H1 (cell line): ENCODE results near the gene TUBB2B. TPM values are rescaled to one million over a fixed set of nuclear protein-coding genes. Genes with fewer than 3 reads are reported as not detected.
A peak's percentile ranks its signal among the peaks of the same experiment; 100 is the strongest.

ENCODE experiments used
- CTCF ChIA-PET: fragments of 300-600 bp; sonication (Branson Sonifier 250); formaldehyde crosslinking; loops from one replicate; lab custom pipeline; 2021; ENCODE audit not compliant: partially characterized antibody; lab: Charles Lee
- POLR2A ChIA-PET: fragments of 300-600 bp; sonication (Branson Sonifier 250); formaldehyde crosslinking; loops from one replicate; lab custom pipeline; 2021; ENCODE audit warnings: inconsistent platforms; ENCODE audit not compliant: partially characterized antibody; lab: Charles Lee
- DNase-seq, 2 experiments: peaks; one replicate each; pipeline versions ENCODE4 v3.0.0 to v3.0.0-alpha.2; 2010 to 2022; ENCODE audit warnings: low spot score in 2 of 2, low read depth in 1 of 2, mixed read lengths in 1 of 2
- FAIRE-seq: peaks from 2 replicates; lab custom pipeline; 2011; peaks lifted over from hg19 to GRCh38; lab: Jason Lieb, UNC
- H2AFZ ChIP-seq: 2 replicates; pipeline ENCODE4 v1.8.1; 2012; ENCODE audit warnings: low read length, inconsistent platforms
- H2AK5ac ChIP-seq: 2 replicates; pipeline ENCODE4 v1.6.1; 2013; ENCODE audit warnings: low read depth, low read length
- H2BK120ac ChIP-seq: replicated peaks from 2 replicates; pipeline ENCODE3; 2013; ENCODE audit warnings: low read depth, low read length, inconsistent platforms
- H2BK12ac ChIP-seq: 2 replicates; pipeline ENCODE4 v1.6.1; 2013; ENCODE audit warnings: low read depth, low read length
- H2BK15ac ChIP-seq: 2 replicates; pipeline ENCODE4 v1.6.1; 2013; ENCODE audit warnings: low read length
- H2BK20ac ChIP-seq: 2 replicates; pipeline ENCODE4 v1.6.1; 2013; ENCODE audit warnings: low read length
- H2BK5ac ChIP-seq: 2 replicates; pipeline ENCODE4 v1.6.1; 2013; ENCODE audit warnings: low read depth, low read length
- H3K14ac ChIP-seq: 2 replicates; pipeline ENCODE4 v1.6.1; 2013; ENCODE audit warnings: inconsistent platforms; ENCODE audit not compliant: insufficient read length
- H3K18ac ChIP-seq: 2 replicates; pipeline ENCODE4 v1.6.1; 2013; ENCODE audit warnings: low read length; ENCODE audit errors: extremely low read depth
- H3K23ac ChIP-seq: 2 replicates; pipeline ENCODE4 v1.6.1; 2013; ENCODE audit warnings: inconsistent platforms; ENCODE audit not compliant: insufficient read length
- H3K23me2 ChIP-seq: 2 replicates; pipeline ENCODE4 v1.6.1; 2013; ENCODE audit warnings: low read depth, low read length
- H3K27ac ChIP-seq: 2 replicates; pipeline ENCODE4 v1.6.1; 2011; ENCODE audit warnings: low read depth, low read length, inconsistent platforms
- H3K27me3 ChIP-seq, 4 experiments: replicated peaks in 1 of 4; 1 replicate in 1 of 4; 2 replicates in 3 of 4; pipeline versions ENCODE4 v1.6.1 to v1.8.1; 2011 to 2013; ENCODE audit warnings: low read length in 3 of 4, mild to moderate bottlenecking in 3 of 4, inconsistent platforms in 2 of 4, mixed read lengths in 2 of 4, moderate library complexity in 1 of 4; ENCODE audit not compliant: control insufficient read depth in 3 of 4, insufficient read depth in 3 of 4; ENCODE audit errors: extremely low read depth in 1 of 4
- H3K36me3 ChIP-seq, 4 experiments: 2 replicates each; pipeline versions ENCODE4 v1.6.1 to v1.8.1; 2011 to 2013; ENCODE audit warnings: mild to moderate bottlenecking in 4 of 4, low read length in 3 of 4, moderate library complexity in 2 of 4, control low read depth in 1 of 4, inconsistent platforms in 1 of 4; ENCODE audit not compliant: insufficient read depth in 4 of 4, control insufficient read depth in 2 of 4
- H3K4ac ChIP-seq: replicated peaks from 2 replicates; pipeline ENCODE3; 2013; ENCODE audit warnings: low read length, low read depth, mixed read lengths, inconsistent platforms; ENCODE audit not compliant: insufficient read length
- H3K4me1 ChIP-seq, 4 experiments: replicated peaks in 1 of 4; 1 replicate in 1 of 4; 2 replicates in 3 of 4; pipeline versions ENCODE4 v1.6.1 to v1.8.1; 2011 to 2013; ENCODE audit warnings: low read length in 3 of 4, inconsistent platforms in 2 of 4, mixed read lengths in 1 of 4; ENCODE audit not compliant: insufficient read depth in 4 of 4, control insufficient read depth in 3 of 4
- H3K4me2 ChIP-seq, 2 experiments: 2 replicates each; pipeline versions ENCODE4 v1.6.1 to v1.8.1; 2011 to 2013; ENCODE audit warnings: low read depth in 2 of 2, low read length in 2 of 2, control low read depth in 1 of 2, inconsistent platforms in 1 of 2, mild to moderate bottlenecking in 1 of 2; ENCODE audit not compliant: insufficient read depth in 1 of 2
- H3K4me3 ChIP-seq, 4 experiments: fragments of 200-600, 300-600 bp in 1 of 4; sonication (generic), shearing (Covaris generic), sonication (Bioruptor Twin) in 1 of 4; 2 replicates each; pipeline versions ENCODE4 v1.5.1 to v1.8.1; 2011 to 2016; ENCODE audit warnings: low read length in 4 of 4, low read depth in 3 of 4, control low read depth in 2 of 4, inconsistent platforms in 2 of 4, mild to moderate bottlenecking in 2 of 4, mixed read lengths in 1 of 4, moderate library complexity in 1 of 4; ENCODE audit not compliant: insufficient read depth in 2 of 4; ENCODE audit errors: extremely low read depth in 1 of 4
- H3K56ac ChIP-seq: replicated peaks from 2 replicates; pipeline ENCODE3; 2013; ENCODE audit warnings: low read depth, mild to moderate bottlenecking, mixed read lengths, low read length, inconsistent platforms; ENCODE audit not compliant: insufficient read length
- H3K79me1 ChIP-seq: 2 replicates; pipeline ENCODE4 v1.6.1; 2013; ENCODE audit warnings: low read depth, low read length, control low read depth
- H3K79me2 ChIP-seq, 2 experiments: 2 replicates each; pipeline versions ENCODE4 v1.6.1 to v1.8.1; 2012 to 2013; ENCODE audit warnings: low read length in 2 of 2, mild to moderate bottlenecking in 2 of 2, inconsistent platforms in 1 of 2; ENCODE audit not compliant: insufficient read depth in 2 of 2, control insufficient read depth in 1 of 2
- H3K9ac ChIP-seq, 4 experiments: replicated peaks in 1 of 4; 1 replicate in 1 of 4; 2 replicates in 3 of 4; pipeline versions ENCODE4 v1.6.1 to v1.8.1; 2011 to 2013; ENCODE audit warnings: low read depth in 3 of 4, low read length in 3 of 4, control low read depth in 2 of 4, mild to moderate bottlenecking in 2 of 4, moderate library complexity in 2 of 4, inconsistent platforms in 1 of 4; ENCODE audit errors: extremely low read depth in 1 of 4
- H3K9me3 ChIP-seq, 2 experiments: 2 replicates each; pipeline versions ENCODE4 v1.6.1 to v1.8.1; 2012 to 2013; ENCODE audit warnings: mild to moderate bottlenecking in 2 of 2, moderate library complexity in 2 of 2, control low read depth in 1 of 2, inconsistent platforms in 1 of 2, low read depth in 1 of 2, low read length in 1 of 2, mixed read lengths in 1 of 2; ENCODE audit not compliant: insufficient read depth in 2 of 2
- H4K20me1 ChIP-seq, 2 experiments: replicated peaks in 1 of 2; 2 replicates each; pipeline versions ENCODE3 to v1.8.1; 2011 to 2013; ENCODE audit warnings: inconsistent platforms in 2 of 2, low read length in 2 of 2, mild to moderate bottlenecking in 1 of 2; ENCODE audit not compliant: insufficient read depth in 2 of 2, control insufficient read depth in 1 of 2
- H4K5ac ChIP-seq: 2 replicates; pipeline ENCODE4 v1.6.1; 2013; ENCODE audit warnings: low read length, low read depth, mixed read lengths, inconsistent platforms; ENCODE audit not compliant: insufficient read length
- H4K8ac ChIP-seq: 2 replicates; pipeline ENCODE4 v1.8.0; 2013; ENCODE audit warnings: mild to moderate bottlenecking, moderate library complexity, low read length, inconsistent platforms; ENCODE audit not compliant: insufficient read depth; ENCODE audit errors: extremely low read depth
- H4K91ac ChIP-seq: replicated peaks from 2 replicates; pipeline ENCODE3; 2013; ENCODE audit warnings: low read length, mixed read lengths, inconsistent platforms; ENCODE audit not compliant: insufficient read length
- POU5F1 ChIP-seq: IDR thresholded peaks from 2 replicates; pipeline ENCODE4 v1.6.1; 2011; ENCODE audit warnings: low read depth, mild to moderate bottlenecking, low read length, moderate library complexity
- TBP ChIP-seq: IDR thresholded peaks from 2 replicates; pipeline ENCODE4 v1.6.1; 2011; ENCODE audit warnings: low read depth, low read length, improper control_type of control experiment
- WGBS, 2 experiments: shearing (Covaris generic) in 1 of 2; methylation state at CpG; one replicate each; pipeline versions ENCODE4 v1.1.6 to v1.1.7; 2013 to 2015; ENCODE audit warnings: low lambda C conversion rate in 2 of 2, mixed read lengths in 2 of 2, inconsistent platforms in 1 of 2, low coverage in 1 of 2, missing lambda C conversion rate in 1 of 2; ENCODE audit not compliant: insufficient replicate concordance in 2 of 2, insufficient coverage in 1 of 2, insufficient read length in 1 of 2; ENCODE audit errors: extremely low coverage in 1 of 2, missing lambda C conversion rate in 1 of 2; 5-methylcytosine and 5-hydroxymethylcytosine counted together
- polyA plus RNA-seq, 7 experiments: library from polyadenylated mRNA; depleted of rRNA in 3 of 7; stranded (reverse) in 5 of 7; unstranded in 2 of 7; fragments of >200 nt in 5 of 7; fragments of 200-250 nt in 2 of 7; gene quantifications; 1 replicate in 5 of 7; 2 replicates in 1 of 7; 4 replicates in 1 of 7; pipeline versions ENCODE4 v1.2.1 to v1.2.3, GENCODE V29; 2011 to 2013; ENCODE audit warnings: missing spikeins in 2 of 7, mixed read lengths in 2 of 7
- total RNA-seq: library from RNA; stranded (reverse); fragmentation: NEBNext Ultra II Directional; extraction: Animal tissue kit (Norgen Biotek cat#: 25700); gene quantifications from 2 replicates; pipeline ENCODE4 v1.2.1, GENCODE V29; 2021

TUBB2B gene
- total and polyA plus RNA-seq, 2 of the 8 experiments (the other 6 are each of a cell fraction or from before 2014, with no cell fraction given), result 612 to 722 TPM

DNA sequence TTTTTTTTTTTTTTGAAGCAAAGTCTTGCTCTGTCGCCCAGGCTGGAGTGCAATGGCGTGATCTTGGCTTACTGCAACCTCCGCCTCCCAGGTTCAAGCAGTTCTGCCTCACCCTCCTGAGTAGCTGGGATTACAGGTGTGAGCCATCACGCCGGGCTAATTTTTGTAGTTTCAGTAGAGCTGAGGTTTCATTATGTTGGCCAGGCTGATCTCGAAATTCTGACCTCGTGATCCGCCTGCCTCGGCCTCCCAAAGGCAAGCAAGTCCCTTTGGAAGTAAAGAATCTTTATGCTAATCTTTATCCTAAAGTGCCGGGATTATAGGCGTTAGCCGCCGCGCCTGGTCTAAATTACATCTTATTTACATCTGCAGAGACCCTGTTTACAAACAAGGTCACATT, 32.8 kb upstream of the TUBB2B start:
- Histone ChIP-seq H3K4me1 (peaks cover 3 to 9% (median 7%) of the 10 kb centered on the region in 4 experiments; a peak in 4 of 7 replicates), H4K91ac (no peak overlapping the region), H3K23me2 (peaks cover 7% of the 10 kb centered on the region; the same call in 1 of the 2 replicates), H3K4me3 (peak overlapping the region in 1 of 4 experiments; percentile 29; a peak in 3 of 8 replicates), H2BK5ac (no peak overlapping the region), H3K36me3 (peaks cover 6 to 21% (median 13%) of the 10 kb centered on the region in 4 experiments; a peak in 7 of 8 replicates), H4K5ac (no peak overlapping the region), H3K9me3 (no peaks in the 10 kb centered on the region), H4K20me1 (peaks cover 13 to 30% of the 10 kb centered on the region in 2 experiments), H3K27me3 (no peaks in the 10 kb centered on the region), H3K79me2 (peaks cover 8 to 55% of the 10 kb centered on the region in 2 experiments; a peak in 3 of 4 replicates), H2AK5ac (no peak overlapping the region), H3K27ac (no peak overlapping the region), H3K18ac (no peak overlapping the region), H3K4me2 (peak overlapping the region; percentile 34 to 80), H2AFZ (no peak overlapping the region), H3K4ac (no peak overlapping the region), H2BK120ac (no peak overlapping the region), H4K8ac (no peak overlapping the region), H3K79me1 (peaks cover 22% of the 10 kb centered on the region), H2BK12ac (no peak overlapping the region), H3K56ac (no peak overlapping the region), H2BK15ac (no peak overlapping the region), H3K23ac (no peak overlapping the region)
- ChIA-PET CTCF (interaction anchor here (0.6 to 2.1 kb wide), 11 partner anchors 9 to 667 kb away, joined by 3 to 8 read pairs (median 4); no protein-coding TSS in a partner anchor), POLR2A (interaction anchor here (0.8 to 2.8 kb wide), 7 partner anchors 10 to 32 kb away, joined by 3 to 14 read pairs (median 3); no protein-coding TSS in a partner anchor)
- FAIRE-seq, result no peak
- DNase-seq, result no peak
- TF ChIP-seq POU5F1 (no peak), TBP (no peak)
- TF ChIP-seq, all 59 proteins: peak for 0
- Histone ChIP-seq H3K9ac (no peak overlapping the region), H2BK20ac (no peak overlapping the region), H3K14ac (no peak overlapping the region)
- WGBS, 2 experiments, result 73% methylated on average over 13 of the region's 14 CpGs; no CpG with 5 or more reads in 1 of the 2 experiments
